Measurements from ENCODE around the gene MCRIP1. TPM values are rescaled to one million over a fixed set of nuclear protein-coding genes. Genes with fewer than 3 reads are reported as not detected.

MCRIP1 gene
- 96.1 and 97.3 TPM in 2 replicates for total RNA-seq

GRCh38 chr17:81833160-81833920, at the start of gene MCRIP1:
MCRIP1 (minus strand) TSS chr17:81833291; CDS start chr17:81824506, 8,785 bp downstream.

GRCh38 chr17:81870981-81871386, 37.9 kb upstream of the MCRIP1 start, which contains the start of gene ARHGDIA:
ARHGDIA (minus strand) TSS chr17:81871337; CDS start chr17:81869930, 1,407 bp downstream.

DNA sequence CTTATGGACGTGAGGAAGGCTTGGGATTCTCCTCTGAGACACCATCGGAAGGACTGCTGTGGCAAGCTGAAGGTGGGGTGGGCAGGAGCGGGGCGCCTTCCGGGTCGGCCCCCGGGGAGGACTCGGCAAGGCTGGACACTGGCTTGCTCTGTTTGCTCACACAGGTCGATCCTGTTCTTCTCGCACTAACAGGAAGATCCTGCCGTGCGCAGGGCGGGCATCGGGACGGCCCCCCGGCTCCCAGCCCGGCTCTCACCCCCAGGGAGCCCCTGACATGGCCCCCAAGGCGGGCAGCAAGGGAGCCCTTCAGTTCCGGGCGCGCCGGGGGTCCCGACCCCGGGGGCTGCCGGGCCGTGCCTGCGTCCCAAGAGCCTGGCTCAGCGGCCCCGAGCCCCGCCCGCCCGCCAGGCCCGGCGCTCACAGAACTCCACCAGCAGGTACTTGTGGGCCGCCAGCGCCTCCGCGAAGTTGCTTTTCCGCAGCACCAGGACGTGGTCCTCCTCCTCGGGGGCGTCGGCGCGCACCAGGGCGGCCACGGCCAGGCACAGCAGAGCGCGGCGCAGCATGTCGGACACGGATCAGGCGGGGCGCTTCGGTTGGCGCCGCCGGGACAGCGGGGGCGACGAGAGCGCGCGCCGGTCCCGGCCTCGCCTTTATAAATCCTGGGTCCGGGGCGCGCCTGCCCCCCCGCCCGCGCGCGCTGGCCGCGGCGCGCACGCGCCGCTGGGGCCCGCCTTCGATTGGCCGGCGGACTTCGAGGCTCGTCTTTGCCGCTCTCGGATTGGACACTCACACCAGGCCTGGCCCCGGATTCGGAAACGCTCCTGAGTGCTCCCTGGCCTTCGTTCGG, 27.0 kb upstream of the MCRIP1 start, which contains the start of gene P4HB:
Gene P4HB, minus strand, starts transcription at position 630 of the 850 bp plus-strand sequence. Its CDS starts 64 bp downstream, at position 566.

GRCh38 chr17:81834831-81835267, 1.8 kb upstream of the MCRIP1 start, which contains the start of gene PPP1R27:
PPP1R27 (minus strand) TSS chr17:81835050; CDS start chr17:81834953, 97 bp downstream.

GRCh38 chr17:81803728-81804558, 29.1 kb downstream of the MCRIP1 start, which contains the start of gene GCGR:
GCGR (plus strand) TSS chr17:81804150; CDS start chr17:81809019, 4,869 bp downstream.

Other genes starting within 250 kb of the MCRIP1 start
- 40.7 and 58.6 TPM in 2 replicates for gene NPLOC4, start 196.2 kb downstream of the MCRIP1 start, total RNA-seq
- gene TSPAN10, start 196.1 kb downstream of the MCRIP1 start, total RNA-seq: 0.86 and 3.3 TPM in 2 replicates
- gene PDE6G, start 176.7 kb downstream of the MCRIP1 start, total RNA-seq: not detected in 2 replicates
- 37.0 and 39.0 TPM in 2 replicates for gene OXLD1, start 166.7 kb downstream of the MCRIP1 start, total RNA-seq
- 6.5 and 7.5 TPM in 2 replicates for gene CCDC137, start 166.6 kb downstream of the MCRIP1 start, total RNA-seq
- gene ARL16, start 149.5 kb downstream of the MCRIP1 start, total RNA-seq: 21.5 and 34.0 TPM in 2 replicates
- 57.4 and 64.3 TPM in 2 replicates for gene HGS, start 149.3 kb downstream of the MCRIP1 start, total RNA-seq
- gene MRPL12, start 129.9 kb downstream of the MCRIP1 start, total RNA-seq: 3.5 and 7.6 TPM in 2 replicates
- 2.7 and 5.4 TPM in 2 replicates for gene SLC25A10, start 121.0 kb downstream of the MCRIP1 start, total RNA-seq
- not detected in 2 replicates for gene GCGR, start 29.1 kb downstream of the MCRIP1 start, total RNA-seq
- not detected in 2 replicates for gene PPP1R27, start 1.8 kb upstream of the MCRIP1 start, total RNA-seq
- gene P4HB, start 27.2 kb upstream of the MCRIP1 start, total RNA-seq: 766 and 822 TPM in 2 replicates
- gene ARHGDIA, start 38.0 kb upstream of the MCRIP1 start, total RNA-seq: 44.2 and 81.2 TPM in 2 replicates
- 89.5 and 91.1 TPM in 2 replicates for gene ALYREF, start 58.3 kb upstream of the MCRIP1 start, total RNA-seq
- gene ANAPC11, start 58.4 kb upstream of the MCRIP1 start, total RNA-seq: 255 and 291 TPM in 2 replicates
- 0.26 and 0.63 TPM in 2 replicates for gene NPB, start 68.9 kb upstream of the MCRIP1 start, total RNA-seq
- 41.1 and 46.2 TPM in 2 replicates for gene PCYT2, start 78.1 kb upstream of the MCRIP1 start, total RNA-seq
- 18.8 and 21.9 TPM in 2 replicates for gene SIRT7, start 84.9 kb upstream of the MCRIP1 start, total RNA-seq
- gene MAFG, start 94.4 kb upstream of the MCRIP1 start, total RNA-seq: 12.1 and 17.5 TPM in 2 replicates
- gene PYCR1, start 104.0 kb upstream of the MCRIP1 start, total RNA-seq: 46.8 and 79.8 TPM in 2 replicates
- gene MYADML2, start 113.9 kb upstream of the MCRIP1 start, total RNA-seq: not detected in 2 replicates
- under 0.01 TPM in 1 of 2 replicates, not detected in the other for gene NOTUM, start 127.9 kb upstream of the MCRIP1 start, total RNA-seq
- 26.6 and 28.4 TPM in 2 replicates for gene ASPSCR1, start 144.3 kb upstream of the MCRIP1 start, total RNA-seq
- gene CENPX, start 189.6 kb upstream of the MCRIP1 start, total RNA-seq: 14.9 and 33.4 TPM in 2 replicates
- 12.0 and 15.0 TPM in 2 replicates for gene LRRC45, start 190.0 kb upstream of the MCRIP1 start, total RNA-seq
- gene RAC3, start 198.4 kb upstream of the MCRIP1 start, total RNA-seq: 5.4 and 5.7 TPM in 2 replicates
- 25.1 and 30.3 TPM in 2 replicates for gene DCXR, start 204.4 kb upstream of the MCRIP1 start, total RNA-seq
- 24.6 and 26.8 TPM in 2 replicates for gene RFNG, start 218.5 kb upstream of the MCRIP1 start, total RNA-seq
- gene GPS1, start 218.6 kb upstream of the MCRIP1 start, total RNA-seq: 92.8 and 95.1 TPM in 2 replicates
- gene DUS1L, start 232.5 kb upstream of the MCRIP1 start, total RNA-seq: 34.8 and 43.7 TPM in 2 replicates